HG03354 (cell line): ENCODE measurements around the gene TUBB4B.

ENCODE experiments used
- ATAC-seq: cut with Tn5 transposase; IDR thresholded peaks from one replicate; pipeline ENCODE4 v1.9.1; 2021; ENCODE audit warnings: mild to moderate bottlenecking; ENCODE audit not compliant: unreplicated experiment, poor library complexity, severe bottlenecking

TUBB4B gene

DNA sequence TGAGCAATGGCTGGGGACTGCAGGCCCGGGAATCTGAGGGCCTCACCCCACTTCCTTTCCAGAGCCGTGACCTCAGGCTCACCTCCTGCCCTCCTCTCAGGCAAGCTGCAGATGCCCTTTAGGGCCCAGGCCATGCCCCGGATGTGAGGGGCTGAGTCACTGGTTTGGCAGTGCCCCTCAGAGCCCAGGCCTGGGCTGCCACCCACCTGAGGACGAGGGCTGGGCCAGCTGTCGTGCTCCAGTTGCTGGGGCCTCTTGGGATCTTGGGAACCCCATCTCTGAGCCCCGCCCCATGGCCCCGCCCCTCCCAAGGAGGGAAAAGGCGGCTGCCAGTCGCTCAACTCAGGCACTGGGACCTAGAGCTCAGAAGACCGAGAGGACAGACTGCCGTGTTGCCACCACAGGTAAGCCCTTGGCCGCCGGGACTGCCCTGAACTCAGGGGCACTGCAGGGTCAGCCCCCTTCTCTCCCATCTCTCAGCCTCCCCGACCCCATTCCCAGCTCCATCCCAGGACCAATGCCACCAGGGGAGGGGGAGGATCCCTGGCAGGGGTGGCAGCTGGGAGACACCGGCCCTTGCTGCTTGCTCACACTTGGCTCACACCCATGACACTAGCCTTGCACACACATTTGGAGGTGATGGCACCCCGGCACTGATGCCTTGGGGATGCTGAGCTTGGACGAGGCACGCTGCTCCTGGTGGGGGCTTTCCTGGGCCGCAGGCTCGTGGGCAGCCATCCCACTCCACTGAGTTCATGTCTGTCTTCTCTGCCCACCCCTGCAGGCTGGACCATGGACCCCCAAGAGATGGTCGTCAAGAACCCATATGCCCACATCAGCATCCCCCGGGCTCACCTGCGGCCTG is 16.0 kb upstream of the TUBB4B start, which contains the start of gene CYSRT1:
Gene CYSRT1 (plus strand): TSS at position 345 of the 865 bp plus-strand sequence. CDS start 448 bp downstream, at position 793.
- ATAC-seq = no peak

DNA sequence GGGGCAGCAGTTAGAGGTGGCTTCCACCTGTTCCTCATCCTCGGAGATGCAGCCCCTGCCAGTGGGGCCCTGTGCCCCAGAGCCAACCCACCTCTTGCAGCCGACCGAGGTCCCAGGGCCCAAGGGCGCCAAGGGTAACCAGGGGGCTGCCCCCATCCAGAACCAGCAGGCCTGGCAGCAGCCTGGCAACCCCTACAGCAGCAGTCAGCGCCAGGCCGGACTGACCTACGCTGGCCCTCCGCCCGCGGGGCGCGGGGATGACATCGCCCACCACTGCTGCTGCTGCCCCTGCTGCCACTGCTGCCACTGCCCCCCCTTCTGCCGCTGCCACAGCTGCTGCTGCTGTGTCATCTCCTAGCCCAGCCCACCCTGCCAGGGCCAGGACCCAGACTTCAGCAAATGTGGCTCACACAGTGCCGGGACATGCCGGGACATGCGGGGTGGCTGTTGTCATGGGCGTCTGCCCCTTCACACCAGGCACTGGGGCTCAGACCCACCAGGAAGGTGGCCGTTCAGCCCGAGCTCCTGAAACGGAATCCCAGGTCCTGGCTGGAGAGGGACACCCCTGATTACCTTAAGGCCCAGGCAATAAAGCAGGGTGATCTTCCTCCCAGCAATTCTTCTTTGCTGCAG is 15.3 kb upstream of the TUBB4B start:
- ATAC-seq = no peak

DNA sequence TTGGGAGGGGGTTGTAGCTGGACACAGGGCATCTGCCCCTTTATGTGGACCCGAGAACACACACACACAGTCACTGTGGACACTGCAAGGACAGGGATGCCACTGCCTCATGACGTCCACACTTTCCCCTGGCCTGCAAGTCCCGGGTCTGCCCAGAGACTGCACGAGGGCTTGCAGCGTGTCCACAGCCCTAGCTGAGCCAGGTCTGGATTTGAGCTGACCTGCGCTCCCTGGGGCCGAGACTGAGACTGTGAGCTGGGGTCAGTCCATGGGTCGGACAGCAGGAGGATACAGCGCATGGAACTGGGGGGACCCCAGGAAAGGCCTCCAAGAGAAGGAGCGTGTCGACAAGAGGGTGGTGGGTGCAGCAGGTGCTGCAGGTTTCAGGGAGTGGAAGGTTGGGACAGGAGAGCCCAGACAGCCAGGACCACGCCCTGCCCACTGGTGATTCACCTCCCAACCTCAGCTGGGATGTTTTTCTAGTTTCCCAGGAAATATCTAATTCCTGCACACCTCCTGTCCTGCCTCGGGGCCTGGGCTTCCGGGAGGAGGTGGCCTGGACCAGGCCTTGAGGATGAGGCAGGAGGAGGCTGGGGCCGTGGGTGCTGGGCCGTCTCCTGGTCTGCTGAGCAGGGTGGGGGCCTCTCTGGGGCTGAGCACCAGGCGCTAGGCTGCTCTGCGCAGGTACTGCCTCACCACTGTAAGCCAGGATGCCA is 14.6 kb upstream of the TUBB4B start:
- no peak for ATAC-seq

DNA sequence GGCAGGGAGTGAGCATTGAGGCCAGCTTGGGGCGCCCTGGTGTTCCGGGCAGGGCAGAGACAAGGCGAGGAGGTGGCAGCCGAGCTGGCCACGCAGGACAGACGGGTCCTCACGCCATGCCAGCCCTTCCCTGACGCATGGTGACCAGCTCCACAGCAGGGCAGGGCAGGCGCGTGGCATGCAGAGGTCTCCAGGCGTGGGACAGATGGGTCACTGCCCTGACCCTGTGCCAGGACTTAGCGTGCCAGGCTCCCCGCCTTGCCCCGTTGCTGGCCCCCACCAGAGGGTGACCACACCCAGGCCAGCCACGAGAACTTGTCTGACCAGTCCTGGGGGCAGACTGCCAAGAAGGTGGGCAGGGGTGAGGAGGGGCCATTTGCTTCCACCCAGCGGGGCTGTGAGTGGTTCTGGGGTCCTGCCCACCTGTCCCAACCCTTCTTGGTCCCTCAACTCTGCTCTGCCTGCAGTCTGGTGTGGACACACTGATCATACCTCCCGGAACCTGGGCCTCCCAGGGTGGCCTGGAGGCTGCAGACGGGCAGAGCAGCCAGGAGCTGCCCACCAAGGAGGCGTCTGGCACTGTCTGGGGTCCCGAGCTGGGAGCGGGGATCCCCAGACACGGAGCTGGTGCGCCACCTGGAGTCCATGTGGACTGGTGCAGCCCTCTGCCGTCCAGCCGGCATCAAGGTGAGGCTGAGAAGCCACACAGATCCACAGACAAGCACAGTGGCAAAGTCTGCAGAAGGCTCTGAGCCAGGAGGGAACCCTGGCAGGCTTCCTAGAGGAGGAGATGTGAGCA is 13.8 kb upstream of the TUBB4B start, which contains the start of gene RNF224:
Gene RNF224 (plus strand): TSS at position 449 of the 799 bp plus-strand sequence. CDS start 834 bp downstream, outside the sequence.
- ATAC-seq = no peak

DNA sequence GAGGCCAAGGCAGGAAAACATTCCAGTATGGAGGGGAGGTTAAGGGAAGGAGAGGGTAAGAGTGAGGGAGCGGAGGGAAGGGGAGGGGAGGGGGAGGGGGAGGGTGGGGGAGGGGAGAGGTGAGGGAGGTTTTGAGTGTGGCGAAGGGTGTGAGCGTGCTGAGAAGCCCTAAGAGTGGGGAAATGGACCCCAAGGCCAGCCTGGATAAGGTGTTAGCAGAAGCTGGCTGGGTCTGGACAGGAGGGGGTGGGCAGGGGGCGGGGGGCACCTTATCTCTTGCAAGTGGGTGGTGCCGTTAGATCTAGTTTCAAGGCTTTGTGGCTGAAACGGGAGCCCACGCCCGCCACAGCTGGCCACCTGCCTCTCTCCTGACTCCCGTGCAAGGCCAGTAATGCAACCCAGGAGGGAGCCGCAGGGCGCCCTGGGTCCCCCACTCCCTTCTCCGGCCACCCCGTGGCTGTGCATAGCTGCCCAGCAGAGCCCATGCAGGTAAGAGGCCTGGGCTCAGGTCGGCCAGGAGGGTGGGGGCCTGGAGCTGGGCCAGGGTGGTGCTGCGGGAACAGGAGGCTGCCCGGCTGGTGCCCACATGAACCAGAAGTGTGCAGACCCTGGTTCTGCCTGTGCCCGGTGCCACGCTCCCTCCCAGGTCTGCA is 13.1 kb upstream of the TUBB4B start:
- no peak for ATAC-seq

DNA sequence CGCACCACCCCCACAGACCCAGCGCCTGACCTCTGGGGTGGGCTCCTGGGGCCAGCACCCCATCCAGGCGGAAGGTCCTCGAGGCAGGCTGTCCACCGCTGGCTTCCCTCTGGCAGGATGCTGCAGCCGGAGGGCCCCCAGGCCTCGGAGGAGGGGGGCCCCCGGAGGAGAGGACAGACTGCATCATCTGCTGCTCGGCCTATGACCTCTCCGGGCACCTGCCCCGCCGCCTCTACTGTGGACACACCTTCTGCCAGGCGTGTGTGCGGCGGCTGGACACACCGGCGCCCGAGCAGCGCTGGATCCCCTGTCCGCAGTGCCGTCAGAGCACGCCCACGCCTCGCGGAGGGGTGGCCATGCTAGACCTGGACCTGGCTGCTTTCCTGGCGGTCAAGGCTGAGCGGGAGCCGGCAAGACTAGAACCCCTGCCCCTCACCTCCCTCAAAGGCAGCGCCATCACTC is 12.6 kb upstream of the TUBB4B start:
- no peak for ATAC-seq

DNA sequence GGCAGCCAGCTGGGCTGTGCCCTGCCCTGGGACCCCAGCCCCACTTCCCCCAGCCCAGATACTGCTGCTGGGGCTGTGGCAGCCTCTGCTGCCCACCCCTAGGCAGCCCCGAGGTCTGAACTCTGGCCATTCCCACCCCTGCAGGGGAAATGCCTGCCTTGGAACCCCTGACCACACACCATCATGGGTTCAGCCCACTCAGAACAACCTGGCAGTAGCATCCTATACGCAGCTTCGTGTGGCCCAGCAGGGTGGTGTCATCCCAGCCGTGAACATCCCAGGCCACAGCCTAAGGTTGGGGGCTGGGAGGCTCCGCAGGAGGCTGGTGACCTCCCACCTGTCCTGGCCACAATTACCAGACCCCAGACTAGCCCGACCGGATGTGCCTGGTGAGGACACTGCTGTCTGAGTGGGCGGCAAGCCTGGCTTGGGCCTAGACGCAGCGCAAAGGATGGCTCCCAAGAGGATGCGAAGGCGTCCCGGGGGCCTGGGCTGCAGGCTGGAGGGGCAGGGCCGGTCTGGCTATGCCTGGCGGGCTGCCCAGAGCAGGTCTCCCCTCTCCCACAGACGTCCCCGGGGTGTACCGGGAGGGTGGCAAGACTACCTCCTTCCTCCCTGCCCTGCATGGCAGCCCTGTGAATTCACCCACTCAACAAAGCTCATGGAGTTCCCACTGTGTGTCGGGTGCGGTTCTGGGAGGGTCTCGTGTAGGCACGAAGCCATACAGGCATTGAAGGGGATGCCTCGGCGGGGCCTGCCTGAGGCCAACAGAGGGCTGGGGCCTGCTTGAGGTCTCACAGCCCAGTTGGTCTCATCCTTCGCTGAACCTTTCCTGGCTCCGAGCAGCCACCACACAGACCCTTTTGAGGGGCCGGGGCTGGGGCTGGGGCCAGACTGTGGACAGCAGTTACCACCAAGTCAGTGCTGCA is 11.9 kb upstream of the TUBB4B start:
- ATAC-seq = no peak

DNA sequence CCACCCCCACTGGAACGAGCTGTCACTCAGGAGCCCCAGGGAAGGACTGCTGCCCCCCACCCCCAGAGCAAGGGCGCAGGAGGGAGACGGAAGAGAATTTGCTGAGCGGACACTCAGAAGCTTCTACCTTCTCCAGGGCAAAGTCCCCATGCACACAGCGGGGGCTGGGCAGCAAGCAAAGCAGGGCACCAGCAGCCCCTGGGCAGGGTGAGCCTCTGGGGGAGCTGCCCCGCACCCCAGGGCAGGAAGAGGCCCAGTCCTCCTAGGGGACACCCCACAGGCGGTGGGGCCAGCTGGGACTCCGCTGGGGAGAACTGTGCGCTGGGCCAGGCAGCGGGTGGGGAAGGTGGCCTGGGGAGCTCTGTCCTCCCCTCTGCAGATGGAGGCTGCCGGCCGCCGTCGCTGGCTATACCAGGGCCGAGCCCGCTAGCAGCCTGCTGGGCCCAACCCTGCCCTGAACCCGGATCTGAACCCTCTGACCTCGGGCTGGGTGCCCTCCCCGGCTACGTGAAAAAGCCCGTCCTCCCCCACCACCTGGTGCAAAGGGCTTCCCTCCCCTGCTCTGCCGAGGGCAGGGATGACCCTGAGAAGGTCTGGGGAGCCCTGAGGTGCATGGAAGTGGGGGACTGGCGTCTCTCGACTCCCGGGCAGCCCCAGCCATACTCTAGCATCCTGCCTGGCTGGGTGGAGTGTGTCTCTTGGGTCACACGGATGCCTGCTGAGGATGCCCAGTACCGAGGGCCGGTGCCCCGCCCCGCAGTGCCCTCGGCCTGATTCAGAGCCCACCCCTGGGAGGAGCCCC is 11.0 kb upstream of the TUBB4B start:
- ATAC-seq = no peak

DNA sequence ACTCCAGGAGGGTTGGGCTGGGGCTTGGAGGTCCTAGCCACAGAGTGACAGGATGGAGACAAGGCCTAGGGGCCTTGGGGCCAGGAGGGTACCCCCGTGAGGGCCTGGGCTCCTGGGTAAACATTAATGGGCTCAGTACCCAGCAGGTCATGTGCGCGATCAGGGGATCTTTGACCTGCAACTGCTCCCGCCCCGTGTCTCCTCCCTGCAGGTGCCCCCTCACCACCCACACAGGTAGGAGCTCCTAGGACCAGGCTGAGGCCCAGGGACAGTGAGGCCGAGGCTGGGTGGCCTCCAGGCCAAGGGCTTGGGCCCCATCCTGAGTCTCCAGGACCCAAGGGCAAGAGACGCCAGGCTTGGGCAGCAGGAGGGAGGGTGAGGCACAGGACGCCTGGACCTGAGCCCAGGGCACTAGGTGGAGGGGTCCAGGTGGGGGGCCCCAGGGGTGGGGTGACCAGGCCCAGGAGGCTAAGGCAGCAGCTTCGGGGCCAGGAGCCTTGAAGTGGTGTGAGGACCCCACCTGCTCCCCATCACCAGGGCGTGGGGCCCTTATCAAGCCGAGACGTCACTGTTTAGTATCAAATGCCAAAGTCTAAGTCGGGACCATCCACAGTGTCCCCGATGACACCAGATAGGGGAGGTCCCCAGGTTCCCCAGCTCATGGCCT is 10.2 kb upstream of the TUBB4B start, which contains the start of gene SLC34A3:
Gene SLC34A3 (plus strand): TSS at position 197 of the 667 bp plus-strand sequence. CDS start 802 bp downstream, outside the sequence.
- no peak for ATAC-seq

DNA sequence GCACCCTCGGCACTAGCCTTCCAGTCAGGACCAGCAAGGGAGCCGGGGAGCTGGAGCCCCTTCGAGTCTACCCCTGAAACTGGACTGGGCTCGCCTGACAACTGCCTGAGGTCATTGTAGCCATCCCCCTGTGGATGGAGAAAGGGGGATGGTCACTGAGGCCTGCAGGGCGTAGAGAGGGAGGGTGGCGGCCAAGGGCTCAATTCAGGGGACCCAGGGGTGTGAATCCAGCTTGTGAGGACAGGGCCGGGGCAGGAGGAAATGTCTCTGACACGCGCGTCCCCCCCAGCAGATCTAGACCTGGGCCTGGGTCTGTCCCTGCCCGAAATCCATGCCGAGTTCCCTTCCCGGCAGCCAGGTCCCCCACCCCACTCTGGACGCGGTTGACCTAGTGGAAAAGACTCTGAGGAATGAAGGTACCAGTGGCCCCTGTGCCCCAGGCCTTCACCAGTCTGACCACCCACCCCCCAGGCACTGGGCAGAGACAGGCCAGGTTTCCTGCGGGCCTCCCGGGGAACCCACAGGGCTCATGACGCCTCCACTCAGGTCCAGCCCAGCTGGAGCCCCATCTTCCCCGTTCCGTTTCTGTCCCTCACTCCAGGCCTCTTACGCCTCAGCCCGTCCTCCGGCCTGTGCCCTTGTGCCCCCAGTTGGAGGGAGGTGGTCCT is 9.6 kb upstream of the TUBB4B start:
- ATAC-seq = no peak

DNA sequence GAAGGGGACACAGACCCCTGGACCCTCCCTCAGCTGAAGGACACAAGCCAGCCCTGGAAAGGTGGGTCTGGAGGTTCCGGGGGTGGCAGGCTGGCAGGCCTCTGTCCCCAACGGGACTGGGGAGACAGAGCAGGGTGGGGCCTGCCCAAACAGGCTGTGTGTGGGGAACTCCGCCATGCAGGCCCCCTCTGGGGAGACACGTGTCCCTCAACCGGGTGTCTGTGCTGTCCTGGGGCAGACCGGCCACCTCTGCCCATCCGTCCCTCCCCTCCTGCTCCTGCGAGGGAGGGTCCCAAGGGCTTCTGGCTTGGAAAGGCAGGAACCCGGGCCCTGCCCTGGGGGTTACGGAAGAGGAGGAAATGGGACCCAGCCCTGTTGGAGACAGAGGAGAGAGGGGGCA is 9.0 kb upstream of the TUBB4B start:
- ATAC-seq = no peak

DNA sequence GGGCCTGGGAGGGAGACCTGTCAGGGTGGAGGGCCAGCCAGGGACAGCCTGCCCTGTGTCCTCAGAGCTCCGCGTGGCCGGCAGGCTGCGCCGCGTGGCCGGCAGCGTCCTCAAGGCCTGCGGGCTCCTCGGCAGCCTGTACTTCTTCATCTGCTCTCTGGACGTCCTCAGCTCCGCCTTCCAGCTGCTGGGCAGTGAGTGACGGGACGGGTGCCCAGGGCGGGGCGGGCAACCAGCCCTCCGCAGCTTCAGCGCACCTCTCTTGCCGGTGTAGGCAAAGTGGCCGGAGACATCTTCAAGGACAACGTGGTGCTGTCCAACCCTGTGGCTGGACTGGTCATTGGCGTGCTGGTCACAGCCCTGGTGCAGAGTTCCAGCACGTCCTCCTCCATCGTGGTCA is 8.6 kb upstream of the TUBB4B start:
- no peak for ATAC-seq

DNA sequence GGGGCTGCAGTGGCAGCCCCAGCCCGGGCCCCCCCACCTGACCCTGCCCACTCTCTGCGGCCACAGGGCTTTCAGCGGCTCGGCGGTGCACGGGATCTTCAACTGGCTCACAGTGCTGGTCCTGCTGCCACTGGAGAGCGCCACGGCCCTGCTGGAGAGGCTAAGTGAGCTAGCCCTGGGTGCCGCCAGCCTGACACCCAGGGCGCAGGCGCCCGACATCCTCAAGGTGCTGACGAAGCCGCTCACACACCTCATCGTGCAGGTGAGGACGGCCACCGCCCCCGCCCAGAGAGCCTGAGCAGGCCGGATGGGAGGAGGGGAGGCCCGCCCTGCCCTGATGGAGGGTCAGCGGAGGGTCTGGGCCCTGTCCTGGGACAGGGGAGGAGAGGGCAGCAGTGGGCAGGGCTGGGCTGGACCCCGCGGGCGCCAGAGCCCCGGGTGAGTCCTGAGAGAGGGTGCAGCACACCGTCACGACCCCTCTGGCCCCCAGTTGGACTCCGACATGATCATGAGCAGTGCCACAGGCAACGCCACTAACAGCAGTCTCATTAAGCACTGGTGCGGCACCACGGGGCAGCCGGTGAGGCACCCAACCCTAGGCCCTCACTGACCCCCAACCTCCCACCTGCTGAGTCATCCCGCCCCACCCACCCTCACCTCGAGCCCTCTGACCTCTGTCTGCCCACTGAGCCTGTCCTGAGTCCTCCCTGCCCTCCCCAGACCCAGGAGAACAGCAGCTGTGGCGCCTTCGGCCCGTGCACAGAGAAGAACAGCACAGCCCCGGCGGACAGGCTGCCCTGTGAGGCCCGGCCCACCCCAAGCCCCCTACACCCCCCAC is 7.7 kb upstream of the TUBB4B start:
- ATAC-seq = no peak

DNA sequence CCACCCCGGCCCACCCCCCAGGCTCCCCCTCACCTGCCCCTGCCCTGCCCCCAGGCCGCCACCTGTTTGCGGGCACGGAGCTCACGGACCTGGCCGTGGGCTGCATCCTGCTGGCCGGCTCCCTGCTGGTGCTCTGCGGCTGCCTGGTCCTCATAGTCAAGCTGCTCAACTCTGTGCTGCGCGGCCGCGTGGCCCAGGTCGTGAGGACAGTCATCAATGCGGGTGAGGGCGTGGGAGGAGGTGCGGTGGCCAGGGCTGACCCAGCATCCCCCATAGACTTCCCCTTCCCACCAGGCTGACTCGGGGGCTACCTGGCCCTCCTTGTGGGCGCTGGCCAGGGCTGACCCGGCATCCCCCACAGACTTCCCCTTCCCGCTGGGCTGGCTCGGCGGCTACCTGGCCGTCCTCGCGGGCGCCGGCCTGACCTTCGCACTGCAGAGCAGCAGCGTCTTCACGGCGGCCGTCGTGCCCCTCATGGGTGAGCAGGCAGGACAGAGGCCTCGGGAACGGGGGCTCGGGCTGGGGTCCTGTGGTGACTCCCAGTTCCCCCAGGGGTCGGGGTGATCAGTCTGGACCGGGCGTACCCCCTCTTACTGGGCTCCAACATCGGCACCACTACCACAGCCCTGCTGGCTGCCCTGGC is 6.9 kb upstream of the TUBB4B start:
- ATAC-seq = no peak
